ENCODE results near the gene CHRND. TPM values are rescaled to one million over a fixed set of nuclear protein-coding genes. Genes with fewer than 3 reads are reported as not detected.
"Not testable (repeated sequence)": the region's sequence is repeated elsewhere in the genome, so short reads cannot be mapped to it uniquely, and the experiment has no call there.

CHRND gene
- total RNA-seq, 1 donor from 2014 or later: not detected

- H3K4me3 ChIP-seq: no peak overlapping the region
- peaks cover 94% of the 10 kb centered on the region for H3K36me3 ChIP-seq
- no peaks in the 10 kb centered on the region for H3K9me3 ChIP-seq (replicated peaks)
- H3K27me3 ChIP-seq (ENCODE audit: low read depth): no peaks in the 10 kb centered on the region
- peaks cover 19% of the 10 kb centered on the region for H3K4me1 ChIP-seq
- TF ChIP-seq, protein P1, sequence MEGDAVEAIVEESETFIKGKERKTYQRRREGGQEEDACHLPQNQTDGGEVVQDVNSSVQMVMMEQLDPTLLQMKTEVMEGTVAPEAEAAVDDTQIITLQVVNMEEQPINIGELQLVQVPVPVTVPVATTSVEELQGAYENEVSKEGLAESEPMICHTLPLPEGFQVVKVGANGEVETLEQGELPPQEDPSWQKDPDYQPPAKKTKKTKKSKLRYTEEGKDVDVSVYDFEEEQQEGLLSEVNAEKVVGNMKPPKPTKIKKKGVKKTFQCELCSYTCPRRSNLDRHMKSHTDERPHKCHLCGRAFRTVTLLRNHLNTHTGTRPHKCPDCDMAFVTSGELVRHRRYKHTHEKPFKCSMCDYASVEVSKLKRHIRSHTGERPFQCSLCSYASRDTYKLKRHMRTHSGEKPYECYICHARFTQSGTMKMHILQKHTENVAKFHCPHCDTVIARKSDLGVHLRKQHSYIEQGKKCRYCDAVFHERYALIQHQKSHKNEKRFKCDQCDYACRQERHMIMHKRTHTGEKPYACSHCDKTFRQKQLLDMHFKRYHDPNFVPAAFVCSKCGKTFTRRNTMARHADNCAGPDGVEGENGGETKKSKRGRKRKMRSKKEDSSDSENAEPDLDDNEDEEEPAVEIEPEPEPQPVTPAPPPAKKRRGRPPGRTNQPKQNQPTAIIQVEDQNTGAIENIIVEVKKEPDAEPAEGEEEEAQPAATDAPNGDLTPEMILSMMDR (IDR thresholded peaks at IDR 0.05; ENCODE audit: borderline replicate concordance): no peak
- H3K27ac ChIP-seq (replicated peaks): no peak overlapping the region
- no peak for DNase-seq
- intact Hi-C loops (cut with micrococcal nuclease): no loop called here
Observed at GRCh38 chr2:232567721-232568120, 41.8 kb downstream of the CHRND start.

DNA sequence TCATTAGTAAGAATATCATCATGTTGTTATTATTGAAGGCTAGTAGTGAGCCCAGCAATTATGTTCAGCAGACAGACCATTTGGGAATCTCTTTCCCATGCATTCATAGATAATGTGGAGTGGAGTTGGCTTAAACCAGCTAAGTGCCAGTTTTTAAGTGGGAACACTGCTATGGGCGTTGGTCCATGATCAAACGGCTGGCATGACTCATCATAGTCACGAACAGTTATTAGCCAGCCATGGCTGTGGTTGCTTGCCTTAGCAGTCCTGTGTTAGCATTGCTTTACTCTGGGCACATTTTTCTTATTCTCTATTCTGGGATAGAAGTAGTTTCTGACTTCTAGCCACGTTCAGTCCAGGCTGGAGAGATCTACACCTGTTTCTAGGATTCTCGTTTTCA lies 42.2 kb downstream of the CHRND start:
- Histone ChIP-seq H3K36me3 (peaks cover 95% of the 10 kb centered on the region), H3K4me1 (peaks cover 19% of the 10 kb centered on the region), H3K4me3 (no peak overlapping the region), H3K27ac (replicated peaks) (no peak overlapping the region), H3K9me3 (replicated peaks) (no peaks in the 10 kb centered on the region), H3K27me3 (ENCODE audit: low read depth) (no peaks in the 10 kb centered on the region)
- TF ChIP-seq, protein P1 (IDR thresholded peaks at IDR 0.05; ENCODE audit: borderline replicate concordance): no peak
- DNase-seq: no peak
- intact Hi-C loops (cut with micrococcal nuclease): no loop called here

DNA sequence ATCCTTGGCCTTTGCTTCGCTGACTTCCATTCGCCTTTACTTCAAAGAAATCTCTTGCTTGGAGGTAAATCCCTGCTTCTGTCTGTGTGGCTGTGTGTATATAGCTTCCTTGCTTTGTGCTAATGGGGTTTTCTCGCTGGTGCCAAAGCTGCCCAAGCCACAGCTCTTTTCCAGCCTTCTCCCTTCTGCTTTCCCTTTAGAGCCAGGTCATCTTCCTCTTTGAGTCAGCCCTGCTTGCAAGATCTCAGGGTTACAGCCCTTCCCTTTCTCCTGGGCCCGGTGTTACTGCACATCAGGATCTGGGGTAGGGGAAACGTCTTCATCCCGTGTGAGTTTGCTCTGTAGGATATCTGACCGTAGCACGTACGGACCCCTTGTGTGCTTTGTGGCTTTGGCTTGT lies 43.6 kb downstream of the CHRND start:
- Histone ChIP-seq H3K36me3 (peaks cover 95% of the 10 kb centered on the region), H3K4me3 (no peak overlapping the region), H3K9me3 (replicated peaks) (no peaks in the 10 kb centered on the region), H3K27ac (replicated peaks) (no peak overlapping the region), H3K27me3 (ENCODE audit: low read depth) (no peaks in the 10 kb centered on the region), H3K4me1 (peaks cover 19% of the 10 kb centered on the region)
- intact Hi-C loops (cut with micrococcal nuclease): no loop called here
- no peak for DNase-seq
- TF ChIP-seq, protein P1 (IDR thresholded peaks at IDR 0.05; ENCODE audit: borderline replicate concordance): no peak

DNA sequence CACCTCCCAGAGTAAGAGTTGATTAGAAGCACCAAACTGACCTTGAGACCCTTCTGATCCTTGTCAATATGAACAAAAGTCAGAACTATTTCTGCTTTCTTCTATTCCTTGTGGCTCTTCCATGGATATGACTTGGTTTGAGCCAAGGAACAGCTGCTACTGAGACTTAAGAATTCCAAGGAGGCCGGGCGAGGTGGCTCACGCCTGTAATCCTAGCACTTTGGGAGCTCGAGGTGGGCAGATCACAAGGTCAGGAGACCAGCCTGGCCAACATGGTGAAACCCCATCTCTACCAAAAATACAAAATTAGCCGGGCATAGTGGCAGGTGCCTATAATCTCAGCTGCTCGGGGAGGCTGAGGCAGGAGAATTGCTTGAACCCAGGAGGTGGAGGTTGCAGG lies 44.5 kb downstream of the CHRND start:
- peaks cover 19% of the 10 kb centered on the region for H3K4me1 ChIP-seq
- H3K9me3 ChIP-seq (replicated peaks); H3K4me3 ChIP-seq; H3K27ac ChIP-seq (replicated peaks); intact Hi-C loops (cut with micrococcal nuclease); DNase-seq; H3K27me3 ChIP-seq (ENCODE audit: low read depth): not testable (repeated sequence)
- H3K36me3 ChIP-seq: peaks cover 95% of the 10 kb centered on the region

GRCh38 chr2:232571026-232571474 lies 45.1 kb downstream of the CHRND start:
- H3K4me1 ChIP-seq: peaks cover 19% of the 10 kb centered on the region
- no peaks in the 10 kb centered on the region for H3K9me3 ChIP-seq (replicated peaks)
- no peak overlapping the region for H3K27ac ChIP-seq (replicated peaks)
- H3K4me3 ChIP-seq: no peak overlapping the region
- H3K27me3 ChIP-seq (ENCODE audit: low read depth): no peaks in the 10 kb centered on the region
- DNase-seq: no peak
- TF ChIP-seq, protein P1 (IDR thresholded peaks at IDR 0.05; ENCODE audit: borderline replicate concordance): no peak
- intact Hi-C loops (cut with micrococcal nuclease): no loop called here
- H3K36me3 ChIP-seq: peaks cover 93% of the 10 kb centered on the region

DNA sequence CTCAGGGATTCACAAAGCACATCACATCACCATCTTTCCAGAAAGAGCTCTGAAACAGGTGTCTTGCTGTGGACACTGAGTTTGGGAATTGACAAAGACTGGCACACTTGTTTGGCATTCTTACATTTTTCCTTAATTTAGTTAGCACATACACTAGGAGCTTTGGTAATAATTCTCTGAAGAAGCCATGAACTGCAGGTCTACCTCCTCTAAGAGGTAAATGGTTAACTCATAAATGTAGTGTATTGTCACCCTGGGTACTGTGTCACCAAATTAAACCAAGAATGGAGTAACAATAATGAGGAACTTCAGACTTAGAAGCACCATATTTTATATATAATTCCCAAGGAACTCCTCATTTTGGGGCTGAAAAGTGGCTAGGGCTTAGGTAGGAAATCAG lies 47.1 kb downstream of the CHRND start:
- TF ChIP-seq, protein P1 (IDR thresholded peaks at IDR 0.05; ENCODE audit: borderline replicate concordance): no peak
- no peak for DNase-seq
- Histone ChIP-seq H3K4me1 (peaks cover 19% of the 10 kb centered on the region), H3K27ac (replicated peaks) (no peak overlapping the region), H3K9me3 (replicated peaks) (no peaks in the 10 kb centered on the region), H3K36me3 (peaks cover 88% of the 10 kb centered on the region), H3K27me3 (ENCODE audit: low read depth) (no peaks in the 10 kb centered on the region), H3K4me3 (no peak overlapping the region)
- intact Hi-C loops (cut with micrococcal nuclease): no loop called here

Measured in left ventricle myocardium inferior (tissue), 1 donor.